Neural cell (in vitro differentiated cells): ENCODE data around the gene UROC1. TPM values are rescaled to one million over a fixed set of nuclear protein-coding genes. Genes with fewer than 3 reads are reported as not detected.

Experiments used
- H2AFZ ChIP-seq: fragments of 200-600, 300-800 bp; sonication (generic), shearing (Covaris generic); 2 replicates; pipeline ENCODE4 v1.6.0; 2014; ENCODE audit warnings: low read depth, mild to moderate bottlenecking, antibody characterized with exemption, low read length, moderate library complexity
- H3F3A ChIP-seq: fragments of 200-600 bp; shearing (Covaris generic); 2 replicates; pipeline ENCODE4 v1.6.1; 2016; ENCODE audit warnings: mild to moderate bottlenecking, moderate library complexity, mixed read lengths, antibody characterized with exemption, low read length; ENCODE audit not compliant: insufficient read depth, poor library complexity, severe bottlenecking
- H3K27ac ChIP-seq: fragments of 200-600, 300-800 bp; sonication (generic), shearing (Covaris generic); 2 replicates; pipeline ENCODE4 v1.5.1; 2014; ENCODE audit warnings: mild to moderate bottlenecking, low read length, moderate library complexity
- H3K27me3 ChIP-seq: fragments of 300-800, 200-600 bp; sonication (generic), shearing (Covaris generic); 2 replicates; pipeline ENCODE4 v1.6.0; 2014; ENCODE audit warnings: mild to moderate bottlenecking, low read depth, low read length, moderate library complexity; ENCODE audit not compliant: insufficient read depth
- H3K36me3 ChIP-seq: fragments of 300-800, 200-600 bp; sonication (generic), shearing (Covaris generic); 2 replicates; pipeline ENCODE4 v1.5.1; 2014; ENCODE audit warnings: mild to moderate bottlenecking, antibody characterized with exemption, low read length, moderate library complexity; ENCODE audit not compliant: insufficient read depth
- H3K4me2 ChIP-seq: fragments of 300-800, 200-600 bp; sonication (generic), shearing (Covaris generic); 2 replicates; pipeline ENCODE4 v1.6.0; 2014; ENCODE audit warnings: mild to moderate bottlenecking, low read length
- H3K4me3 ChIP-seq: fragments of 300-800, 200-600 bp; sonication (generic), shearing (Covaris generic); 2 replicates; pipeline ENCODE4 v1.5.1; 2014; ENCODE audit warnings: mild to moderate bottlenecking, low read length, moderate library complexity
- H3K79me2 ChIP-seq: fragments of 200-600 bp; shearing (Covaris generic); replicated peaks from 2 replicates; pipeline ENCODE4 v1.6.0; 2014; ENCODE audit warnings: mild to moderate bottlenecking, low read length, moderate library complexity; ENCODE audit not compliant: insufficient read depth
- H3K9ac ChIP-seq: fragments of 300-800, 200-600 bp; sonication (generic), shearing (Covaris generic); 2 replicates; pipeline ENCODE4 v1.6.1; 2016; ENCODE audit warnings: mild to moderate bottlenecking, low read length, mixed read lengths
- H3K9me2 ChIP-seq: fragments of 200-600 bp; shearing (Covaris generic); 2 replicates; pipeline ENCODE4 v1.6.1; 2016; ENCODE audit warnings: mild to moderate bottlenecking, low read length, mixed read lengths; ENCODE audit not compliant: insufficient read depth
- H3K9me3 ChIP-seq: fragments of 200-600, 300-800 bp; sonication (generic), shearing (Covaris generic); 2 replicates; pipeline ENCODE4 v1.6.1; 2016; ENCODE audit warnings: mild to moderate bottlenecking, mixed run types, low read length, moderate library complexity, mixed read lengths
- H4K20me1 ChIP-seq: fragments of 200-600 bp; shearing (Covaris generic); 2 replicates; pipeline ENCODE4 v1.6.1; 2016; ENCODE audit warnings: mild to moderate bottlenecking, mixed run types; ENCODE audit not compliant: insufficient read depth
- CTCF ChIP-seq: fragments of 450-650 bp; IDR thresholded peaks from 2 replicates; pipeline ENCODE4 v1.5.1; 2014; ENCODE audit warnings: antibody characterized with exemption, mild to moderate bottlenecking, moderate library complexity; ENCODE audit not compliant: poor library complexity, severe bottlenecking
- EP300 ChIP-seq: fragments of 450-650 bp; conservative IDR thresholded peaks from 2 replicates; pipeline ENCODE4 v1.6.1; 2014; ENCODE audit warnings: antibody characterized with exemption, mild to moderate bottlenecking, moderate library complexity; ENCODE audit not compliant: poor library complexity, severe bottlenecking
- EZH2 ChIP-seq: fragments of 200-600, 300-800 bp; shearing (Covaris generic), sonication (generic); IDR thresholded peaks from 2 replicates; pipeline ENCODE4 v1.6.1; 2014; ENCODE audit warnings: antibody characterized with exemption, low read length, borderline replicate concordance, mild to moderate bottlenecking; ENCODE audit not compliant: insufficient read depth, poor library complexity, severe bottlenecking
- MXI1 ChIP-seq: fragments of 450-650 bp; conservative IDR thresholded peaks from 2 replicates; pipeline ENCODE4 v1.6.1; 2014; ENCODE audit warnings: antibody characterized with exemption, mild to moderate bottlenecking; ENCODE audit not compliant: poor library complexity, severe bottlenecking
- RAD21 ChIP-seq: fragments of 450-650 bp; conservative IDR thresholded peaks from 2 replicates; pipeline ENCODE4 v1.6.1; 2014; ENCODE audit warnings: antibody characterized with exemption, mild to moderate bottlenecking, moderate library complexity
- TAF1 ChIP-seq: IDR thresholded peaks from 2 replicates; pipeline ENCODE4 v1.6.1; 2012; ENCODE audit warnings: low read depth
- polyA plus RNA-seq: library from polyadenylated mRNA; depleted of rRNA; stranded (reverse); fragments of >200 nt; gene quantifications from 2 replicates; pipeline ENCODE4 v1.2.3, GENCODE V29; 2014
- TF ChIP-seq, protein P1 (sequence below): IDR thresholded peaks from 2 replicates; pipeline ENCODE4 v1.6.1; 2012; ENCODE audit warnings: borderline replicate concordance

UROC1 gene
- polyA plus RNA-seq, 1 donor from 2014 or later, result not detected

DNA sequence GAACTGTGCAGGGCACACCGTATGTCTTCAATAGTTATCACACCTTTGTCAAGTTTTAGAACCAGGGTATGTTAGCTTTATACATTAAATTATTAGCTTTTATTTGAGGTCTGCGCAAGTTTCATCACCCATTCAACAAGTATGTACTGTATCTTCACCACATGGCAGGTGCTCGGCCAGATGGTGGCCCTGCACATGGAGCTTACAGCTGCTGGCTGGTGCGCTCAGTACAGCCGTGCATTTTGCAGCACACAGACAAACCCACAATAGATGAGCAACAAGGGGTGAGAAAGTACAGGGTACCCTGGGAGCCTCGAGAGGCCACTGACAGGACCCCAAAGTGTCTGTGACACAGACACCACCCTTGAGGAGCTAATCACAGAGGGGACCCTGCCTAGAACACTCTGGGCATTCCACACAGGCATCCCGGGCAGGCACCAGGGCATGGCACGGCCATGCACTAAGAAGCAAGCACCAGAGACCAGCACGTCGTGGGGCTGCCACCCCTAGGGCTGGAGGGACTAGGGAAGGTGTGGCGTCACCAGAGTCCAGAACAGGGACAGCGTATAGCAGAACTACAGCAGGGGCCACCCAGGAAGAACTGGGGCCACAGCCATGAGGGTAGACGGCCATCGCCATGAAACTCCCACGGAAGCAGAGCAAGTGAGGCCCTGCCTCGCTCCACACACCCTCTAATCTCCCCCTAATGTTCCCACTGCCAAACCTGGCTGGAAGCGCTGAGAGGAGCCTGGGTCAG lies 69.3 kb downstream of the UROC1 start:
- Histone ChIP-seq H4K20me1 (no peaks in the 10 kb centered on the region), H3K36me3 (no peaks in the 10 kb centered on the region), H3K27ac (no peak overlapping the region), H2AFZ (no peak overlapping the region), H3K9me2 (no peaks in the 10 kb centered on the region), H3F3A (no peaks in the 10 kb centered on the region), H3K9me3 (no peaks in the 10 kb centered on the region), H3K9ac (no peak overlapping the region), H3K27me3 (no peaks in the 10 kb centered on the region), H3K4me3 (no peak overlapping the region), H3K4me2 (no peak overlapping the region), H3K79me2 (no peaks in the 10 kb centered on the region)
- no peak for TF ChIP-seq TAF1
- no peak for TF ChIP-seq MXI1
- TF ChIP-seq EP300, result no peak
- TF ChIP-seq CTCF, result no peak
- no peak for TF ChIP-seq RAD21
- no peak for TF ChIP-seq EZH2

- Histone ChIP-seq H3K27me3 (no peaks in the 10 kb centered on the region), H3K4me3 (no peak overlapping the region), H3K36me3 (no peaks in the 10 kb centered on the region), H3F3A (no peaks in the 10 kb centered on the region), H4K20me1 (no peaks in the 10 kb centered on the region), H2AFZ (no peak overlapping the region), H3K9me2 (no peaks in the 10 kb centered on the region), H3K4me2 (no peak overlapping the region), H3K9ac (no peak overlapping the region), H3K79me2 (no peaks in the 10 kb centered on the region), H3K27ac (no peak overlapping the region), H3K9me3 (no peaks in the 10 kb centered on the region)
- TF ChIP-seq EZH2, result no peak
- TF ChIP-seq, protein P1, sequence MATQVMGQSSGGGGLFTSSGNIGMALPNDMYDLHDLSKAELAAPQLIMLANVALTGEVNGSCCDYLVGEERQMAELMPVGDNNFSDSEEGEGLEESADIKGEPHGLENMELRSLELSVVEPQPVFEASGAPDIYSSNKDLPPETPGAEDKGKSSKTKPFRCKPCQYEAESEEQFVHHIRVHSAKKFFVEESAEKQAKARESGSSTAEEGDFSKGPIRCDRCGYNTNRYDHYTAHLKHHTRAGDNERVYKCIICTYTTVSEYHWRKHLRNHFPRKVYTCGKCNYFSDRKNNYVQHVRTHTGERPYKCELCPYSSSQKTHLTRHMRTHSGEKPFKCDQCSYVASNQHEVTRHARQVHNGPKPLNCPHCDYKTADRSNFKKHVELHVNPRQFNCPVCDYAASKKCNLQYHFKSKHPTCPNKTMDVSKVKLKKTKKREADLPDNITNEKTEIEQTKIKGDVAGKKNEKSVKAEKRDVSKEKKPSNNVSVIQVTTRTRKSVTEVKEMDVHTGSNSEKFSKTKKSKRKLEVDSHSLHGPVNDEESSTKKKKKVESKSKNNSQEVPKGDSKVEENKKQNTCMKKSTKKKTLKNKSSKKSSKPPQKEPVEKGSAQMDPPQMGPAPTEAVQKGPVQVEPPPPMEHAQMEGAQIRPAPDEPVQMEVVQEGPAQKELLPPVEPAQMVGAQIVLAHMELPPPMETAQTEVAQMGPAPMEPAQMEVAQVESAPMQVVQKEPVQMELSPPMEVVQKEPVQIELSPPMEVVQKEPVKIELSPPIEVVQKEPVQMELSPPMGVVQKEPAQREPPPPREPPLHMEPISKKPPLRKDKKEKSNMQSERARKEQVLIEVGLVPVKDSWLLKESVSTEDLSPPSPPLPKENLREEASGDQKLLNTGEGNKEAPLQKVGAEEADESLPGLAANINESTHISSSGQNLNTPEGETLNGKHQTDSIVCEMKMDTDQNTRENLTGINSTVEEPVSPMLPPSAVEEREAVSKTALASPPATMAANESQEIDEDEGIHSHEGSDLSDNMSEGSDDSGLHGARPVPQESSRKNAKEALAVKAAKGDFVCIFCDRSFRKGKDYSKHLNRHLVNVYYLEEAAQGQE, result no peak
Measured at GRCh38 chr3:126447456-126448106, 70.0 kb downstream of the UROC1 start.
